MG63 (cell line): ENCODE measurements around the gene PMCH. TPM values are rescaled to one million over a fixed set of nuclear protein-coding genes. Genes with fewer than 3 reads are reported as not detected.
A peak's percentile ranks its signal among the peaks of the same experiment; 100 is the strongest.
"Not testable (repeated sequence)": the region's sequence is repeated elsewhere in the genome, so short reads cannot be mapped to it uniquely, and the experiment has no call there.

Experiments used
- DNase-seq: peaks from one replicate; pipeline ENCODE4 v3.0.0-alpha.2; 2020
- H3K27me3 ChIP-seq: fragments of 250-450 bp; sonication (Bioruptor Pico); 2 replicates; pipeline ENCODE4 v1.5.1; 2020; ENCODE audit warnings: mild to moderate bottlenecking, moderate library complexity
- H3K36me3 ChIP-seq: fragments of 250-450 bp; sonication (Bioruptor Pico); 2 replicates; pipeline ENCODE4 v1.5.1; 2020; ENCODE audit warnings: mild to moderate bottlenecking, moderate library complexity
- H3K4me3 ChIP-seq: fragments of 250-450 bp; sonication (Bioruptor Pico); 2 replicates; pipeline ENCODE4 v1.5.1; 2020; ENCODE audit warnings: mild to moderate bottlenecking, moderate library complexity
- H3K9me3 ChIP-seq: fragments of 250-450 bp; sonication (Bioruptor Pico); 2 replicates; pipeline ENCODE4 v1.5.1; 2020; ENCODE audit warnings: mild to moderate bottlenecking, moderate library complexity
- total RNA-seq: library from RNA; depleted of rRNA; stranded (reverse); fragments of >200 nt; shearing (Covaris generic); gene quantifications from 2 replicates; pipeline ENCODE4 v1.2.3, GENCODE V29; 2014; ENCODE audit warnings: low replicate concordance; rRNA removed

PMCH gene, protein sequence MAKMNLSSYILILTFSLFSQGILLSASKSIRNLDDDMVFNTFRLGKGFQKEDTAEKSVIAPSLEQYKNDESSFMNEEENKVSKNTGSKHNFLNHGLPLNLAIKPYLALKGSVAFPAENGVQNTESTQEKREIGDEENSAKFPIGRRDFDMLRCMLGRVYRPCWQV
- total RNA-seq: not detected in 2 replicates

DNA sequence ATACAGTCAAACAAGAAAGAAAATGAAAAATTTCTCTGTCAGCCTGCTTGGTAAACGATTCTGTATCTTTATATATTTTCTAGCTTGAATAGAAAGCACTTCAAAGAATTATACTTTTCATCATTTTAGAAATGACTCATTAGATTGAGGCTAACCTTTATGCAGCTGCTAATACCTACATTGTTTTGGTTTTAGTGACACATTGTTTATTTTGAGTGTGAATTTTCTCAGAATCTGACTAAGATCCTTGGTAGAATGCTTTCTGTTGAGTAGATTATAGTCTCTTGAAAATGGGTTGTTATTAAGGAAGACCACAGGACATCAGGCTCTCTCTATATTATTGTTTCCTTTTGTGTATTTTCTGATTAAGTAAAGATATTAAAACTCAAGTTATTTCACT lies at the start of gene PMCH:
Gene PMCH (minus strand): TSS at position 45 of the 400 bp plus-strand sequence. CDS start 63 bp downstream, outside the sequence.
- no peaks in the 10 kb centered on the region for H3K36me3 ChIP-seq
- no peaks in the 10 kb centered on the region for H3K27me3 ChIP-seq
- H3K9me3 ChIP-seq: no peaks in the 10 kb centered on the region
- H3K4me3 ChIP-seq: no peak within 1 kb of the TSS
- DNase-seq: no peak

DNA sequence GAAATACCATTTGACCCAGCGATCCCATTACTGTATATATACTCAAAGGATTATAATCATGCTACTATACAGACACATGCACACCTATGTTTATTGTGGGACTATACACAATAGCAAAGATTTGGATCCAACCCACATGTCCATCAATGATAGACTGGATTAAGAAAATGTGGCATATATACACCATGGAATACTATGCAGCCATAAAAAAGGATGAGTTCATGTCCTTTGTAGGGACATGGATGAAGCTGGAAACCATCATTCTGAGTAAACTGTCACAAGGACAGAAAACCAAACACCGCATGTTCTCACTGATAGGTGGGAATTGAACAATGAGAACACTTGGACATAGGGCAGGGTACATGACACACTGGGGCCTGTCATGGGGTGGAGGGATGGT lies 43.2 kb upstream of the PMCH start:
- not testable (repeated sequence) for H3K4me3 ChIP-seq, H3K27me3 ChIP-seq, H3K9me3 ChIP-seq, DNase-seq, H3K36me3 ChIP-seq

- no peak for DNase-seq
- Histone ChIP-seq H3K9me3 (no peaks in the 10 kb centered on the region), H3K36me3 (no peaks in the 10 kb centered on the region), H3K27me3 (no peaks in the 10 kb centered on the region), H3K4me3 (no peak overlapping the region)
Measured at GRCh38 chr12:102234599-102234998, 37.0 kb upstream of the PMCH start.

DNA sequence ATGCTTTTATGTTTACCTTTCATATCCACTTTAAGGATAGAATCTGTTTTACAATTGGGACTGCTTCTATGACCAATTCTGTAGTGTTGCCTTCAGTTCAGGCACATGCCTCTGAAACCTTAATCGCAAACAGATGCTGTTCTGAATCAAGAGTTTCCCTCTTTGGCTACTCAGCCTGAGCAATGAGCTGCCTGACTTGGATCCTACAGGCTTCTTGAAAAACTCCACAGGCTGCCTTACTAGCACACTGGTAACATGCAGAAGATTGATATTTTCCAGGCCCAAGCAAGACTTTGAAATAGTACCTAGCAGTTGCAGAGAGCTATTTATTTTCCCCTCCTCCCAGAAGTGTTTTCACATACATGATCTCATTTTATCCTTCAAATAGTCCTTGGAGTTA lies 34.8 kb upstream of the PMCH start:
- Histone ChIP-seq H3K9me3 (no peaks in the 10 kb centered on the region), H3K27me3 (no peaks in the 10 kb centered on the region), H3K4me3 (no peak overlapping the region), H3K36me3 (no peaks in the 10 kb centered on the region)
- no peak for DNase-seq

GRCh38 chr12:102232036-102232435 lies 34.4 kb upstream of the PMCH start:
- H3K36me3 ChIP-seq: no peaks in the 10 kb centered on the region

GRCh38 chr12:102227954-102228353 lies 30.3 kb upstream of the PMCH start:
- Histone ChIP-seq H3K4me3 (no peak overlapping the region), H3K36me3 (no peaks in the 10 kb centered on the region), H3K9me3 (no peaks in the 10 kb centered on the region), H3K27me3 (no peaks in the 10 kb centered on the region)
- DNase-seq: no peak

More at GRCh38 chr12:102232036-102232435, 34.4 kb upstream of the PMCH start:
- Histone ChIP-seq H3K4me3 (no peak overlapping the region), H3K9me3 (no peaks in the 10 kb centered on the region), H3K27me3 (no peaks in the 10 kb centered on the region)
- no peak for DNase-seq

DNA sequence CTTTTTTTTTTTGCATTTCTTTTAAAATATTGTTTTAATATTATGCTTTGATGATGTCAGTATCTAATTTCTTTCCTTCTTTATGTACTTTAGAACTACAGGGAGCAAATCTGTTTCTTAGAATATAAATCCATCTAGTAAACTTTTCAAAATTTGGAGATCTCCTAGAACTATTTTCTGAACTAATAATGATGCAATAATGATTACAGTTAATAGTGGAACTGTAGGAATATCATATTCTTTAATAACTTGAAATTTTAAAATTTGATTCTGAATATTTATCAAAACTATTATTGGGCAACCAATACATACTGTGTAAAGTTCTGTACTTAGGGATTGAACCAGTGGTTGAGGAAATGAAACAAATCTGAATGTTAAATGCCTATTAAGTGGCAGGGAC lies 23.1 kb upstream of the PMCH start:
- no peaks in the 10 kb centered on the region for H3K36me3 ChIP-seq
- H3K9me3 ChIP-seq: no peaks in the 10 kb centered on the region
- no peaks in the 10 kb centered on the region for H3K27me3 ChIP-seq
- DNase-seq: no peak
- no peak overlapping the region for H3K4me3 ChIP-seq

DNA sequence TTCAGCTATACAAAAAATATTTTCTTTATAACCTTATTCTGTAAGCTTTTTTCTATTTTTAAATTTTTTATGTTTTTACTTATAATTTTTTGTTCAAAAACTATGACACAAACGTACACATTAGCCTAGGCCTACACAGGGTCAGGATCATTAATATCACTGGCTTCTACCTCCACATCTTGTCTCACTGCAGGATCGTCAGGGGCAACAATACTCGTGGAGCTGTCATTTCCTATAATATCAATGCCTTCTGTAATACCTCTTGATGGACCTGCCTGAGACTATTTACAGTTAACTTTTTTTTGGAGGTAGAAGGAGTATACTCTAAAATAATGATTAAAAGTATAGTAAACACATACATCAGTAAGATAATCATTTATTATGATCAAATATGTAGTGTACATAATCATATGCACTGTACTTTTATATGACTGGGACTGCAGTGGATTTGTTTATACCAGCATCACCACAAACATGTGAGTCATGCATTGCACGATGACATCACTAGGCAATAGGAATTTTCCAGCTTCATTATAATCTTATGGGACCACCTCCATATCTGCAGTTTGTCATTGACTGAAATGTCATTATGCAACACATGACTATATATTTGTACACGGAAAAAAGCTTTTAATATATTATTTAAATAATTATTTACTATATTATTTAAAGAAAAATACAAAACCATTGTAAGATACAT lies 18.5 kb upstream of the PMCH start:
- Histone ChIP-seq H3K9me3 (no peaks in the 10 kb centered on the region), H3K4me3 (no peak overlapping the region), H3K27me3 (no peaks in the 10 kb centered on the region), H3K36me3 (no peaks in the 10 kb centered on the region)
- peak; percentile 18 for DNase-seq

DNA sequence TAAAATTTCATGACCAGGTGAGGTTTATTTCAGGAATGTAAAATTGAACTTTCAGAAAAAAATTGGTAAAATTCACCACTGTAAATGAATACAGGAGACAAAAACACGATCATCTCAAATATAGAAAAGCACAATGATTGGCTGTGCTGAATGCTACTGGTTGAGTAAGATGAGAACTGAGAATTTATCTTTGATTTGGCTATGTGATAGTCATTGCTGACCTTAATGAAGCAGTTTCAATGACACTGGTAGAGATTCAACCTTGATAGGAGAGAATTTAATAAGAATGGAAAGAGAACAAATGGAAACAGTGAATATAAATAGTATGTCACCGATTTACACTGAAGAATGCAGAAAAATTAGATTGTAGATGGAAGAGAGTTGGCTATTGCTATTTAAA lies 6.4 kb upstream of the PMCH start:
- DNase-seq: no peak
- H3K36me3 ChIP-seq: no peaks in the 10 kb centered on the region; the same call in 1 of the 2 replicates
- H3K27me3 ChIP-seq: no peaks in the 10 kb centered on the region
- H3K4me3 ChIP-seq: no peak overlapping the region
- peaks cover 6% of the 10 kb centered on the region; the same call in 1 of the 2 replicates for H3K9me3 ChIP-seq

GRCh38 chr12:102202556-102202955 lies 4.9 kb upstream of the PMCH start:
- Histone ChIP-seq H3K4me3 (no peak overlapping the region), H3K27me3 (no peaks in the 10 kb centered on the region), H3K9me3 (no peaks in the 10 kb centered on the region), H3K36me3 (no peaks in the 10 kb centered on the region; the same call in 1 of the 2 replicates)
- no peak for DNase-seq

DNA sequence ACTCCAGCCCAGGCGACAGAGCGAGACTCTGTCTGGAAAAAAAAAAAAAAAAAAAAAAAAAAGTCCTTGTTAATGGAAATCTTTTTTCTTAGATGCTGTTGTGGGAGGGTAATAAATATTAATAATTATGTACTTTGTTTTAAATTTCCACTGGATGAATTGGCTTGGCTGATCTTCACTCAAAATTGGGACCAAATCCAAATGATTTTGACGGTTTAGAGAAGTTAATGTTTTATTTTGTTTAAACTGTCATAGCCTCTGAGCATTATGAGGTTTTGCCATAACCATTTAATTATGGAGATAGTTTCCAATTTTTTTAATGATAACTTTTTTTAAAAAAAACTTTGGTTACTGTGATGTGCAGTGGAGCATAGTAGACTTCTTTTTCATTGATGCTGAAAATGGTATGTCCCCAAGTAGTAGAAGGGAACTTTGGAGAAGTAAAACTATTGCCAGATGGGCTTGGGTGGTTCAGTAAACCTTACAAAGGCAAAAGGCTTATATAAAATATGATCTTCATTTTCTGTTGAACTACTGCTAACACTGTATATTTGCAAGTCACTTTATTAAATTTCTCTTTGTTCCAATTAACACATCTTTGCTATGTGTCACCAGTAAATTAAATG lies 3.9 kb upstream of the PMCH start:
- Histone ChIP-seq H3K27me3 (no peaks in the 10 kb centered on the region), H3K4me3 (no peak overlapping the region), H3K36me3 (no peaks in the 10 kb centered on the region; the same call in 1 of the 2 replicates), H3K9me3 (no peaks in the 10 kb centered on the region)
- no peak for DNase-seq

DNA sequence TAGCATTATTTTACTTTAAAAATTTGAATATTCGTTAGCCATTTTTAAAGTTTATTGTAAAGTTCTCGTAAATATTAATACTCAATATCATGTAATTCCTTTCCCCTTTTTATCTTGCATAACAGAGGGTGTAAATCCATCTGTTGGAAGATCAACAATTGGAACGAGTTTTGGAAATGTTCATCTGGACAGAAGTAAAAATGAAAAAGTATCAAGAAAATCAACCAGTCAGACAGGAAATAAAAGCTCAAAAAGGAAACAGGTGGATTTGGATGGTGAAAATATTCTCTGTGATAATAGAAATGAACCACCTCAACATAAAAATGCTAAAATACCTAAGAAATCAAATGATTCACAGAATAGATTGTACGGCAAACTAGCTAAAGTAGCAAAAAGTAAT lies 1.8 kb downstream of the PMCH start:
- Histone ChIP-seq H3K36me3 (no peaks in the 10 kb centered on the region), H3K4me3 (no peak overlapping the region), H3K27me3 (no peaks in the 10 kb centered on the region), H3K9me3 (no peaks in the 10 kb centered on the region)
- DNase-seq: no peak

GRCh38 chr12:102182635-102183034 lies 15.0 kb downstream of the PMCH start:
- H3K9me3 ChIP-seq: no peaks in the 10 kb centered on the region
- peaks cover 3% of the 10 kb centered on the region; the same call in 1 of the 2 replicates for H3K36me3 ChIP-seq
- no peak for DNase-seq
- no peaks in the 10 kb centered on the region for H3K27me3 ChIP-seq
- no peak overlapping the region for H3K4me3 ChIP-seq

- H3K36me3 ChIP-seq: peaks cover 2% of the 10 kb centered on the region; the same call in 1 of the 2 replicates
- H3K4me3 ChIP-seq: no peak overlapping the region
- no peaks in the 10 kb centered on the region for H3K9me3 ChIP-seq
- no peak for DNase-seq
- no peaks in the 10 kb centered on the region for H3K27me3 ChIP-seq
Measured at GRCh38 chr12:102174761-102175160, 22.9 kb downstream of the PMCH start.

- no peak for DNase-seq
- no peaks in the 10 kb centered on the region for H3K9me3 ChIP-seq
- H3K27me3 ChIP-seq: no peaks in the 10 kb centered on the region
- no peak overlapping the region for H3K4me3 ChIP-seq
- H3K36me3 ChIP-seq: peaks cover 2% of the 10 kb centered on the region; the same call in 1 of the 2 replicates
Measured at GRCh38 chr12:102174117-102174516, 23.5 kb downstream of the PMCH start.

- no peaks in the 10 kb centered on the region for H3K27me3 ChIP-seq
- H3K9me3 ChIP-seq: no peaks in the 10 kb centered on the region
- DNase-seq: peak; percentile 22
- H3K36me3 ChIP-seq: peaks cover 2% of the 10 kb centered on the region; the same call in 1 of the 2 replicates
- no peak overlapping the region for H3K4me3 ChIP-seq
Measured at GRCh38 chr12:102172436-102172835, 25.2 kb downstream of the PMCH start.

- Histone ChIP-seq H3K9me3 (no peaks in the 10 kb centered on the region), H3K36me3 (peaks cover 2% of the 10 kb centered on the region; the same call in 1 of the 2 replicates), H3K4me3 (no peak overlapping the region), H3K27me3 (no peaks in the 10 kb centered on the region)
- DNase-seq: no peak
Measured at GRCh38 chr12:102171951-102172350, 25.7 kb downstream of the PMCH start.
